ENCODE data around the gene NPHS1. TPM values are rescaled to one million over a fixed set of nuclear protein-coding genes. Genes with fewer than 3 reads are reported as not detected.

Gene NPHS1
- total RNA-seq, 1 experiment from 2014 or later: not detected

- ChIA-PET POLR2A (interaction anchor here (0.6 kb wide), 1 partner anchor 229 kb away, joined by 3 read pairs; no protein-coding TSS in a partner anchor), CTCF (interaction anchor here (1.4 kb wide), 1 partner anchor 47 kb away, joined by 6 read pairs; no protein-coding TSS in a partner anchor)
- peaks cover 3% of the 10 kb centered on the region for H3K27me3 Mint-ChIP-seq (ENCODE audit: insufficient read depth, unreplicated experiment)
- intact Hi-C loops (cut with micrococcal nuclease; ENCODE audit: unreplicated experiment): no loop called here
- Histone ChIP-seq H3K27me3 (replicated peaks; ENCODE audit: control insufficient read depth, insufficient read depth, low read length) (no peaks in the 10 kb centered on the region), H3K36me3 (ENCODE audit: control insufficient read depth, insufficient read depth, low read length) (no peaks in the 10 kb centered on the region), H3K4me3 (ENCODE audit: low read depth, low read length) (no peak overlapping the region), H3K4me1 (no peaks in the 10 kb centered on the region), H3K9me3 (no peaks in the 10 kb centered on the region)
- H3K27ac Mint-ChIP-seq (ENCODE audit: unreplicated experiment): no peak overlapping the region
- H3K9me3 Mint-ChIP-seq (ENCODE audit: unreplicated experiment): no peaks in the 10 kb centered on the region
- TF ChIP-seq CTCF (IDR thresholded peaks at IDR 0.05; ENCODE audit: insufficient read depth in 1 of 2, low read depth in 1 of 2, low read length in 1 of 2, severe bottlenecking in 1 of 2, unreplicated experiment in 1 of 2): no peak
- H3K4me3 Mint-ChIP-seq (ENCODE audit: unreplicated experiment): no peak overlapping the region
- peaks cover 27% of the 10 kb centered on the region for H3K36me3 Mint-ChIP-seq (ENCODE audit: insufficient read depth, unreplicated experiment)
- DNase-seq: no peak
- peaks cover 10% of the 10 kb centered on the region for H3K4me1 Mint-ChIP-seq (ENCODE audit: low read depth, unreplicated experiment)
- BruUV-seq (replicated peaks): no TSS peak
These were observed 31.6 kb upstream of the NPHS1 start for GRCh38 chr19:35883882-35884281.

GRCh38 chr19:35882114-35882832, 30.0 kb upstream of the NPHS1 start:
- H3K27me3 Mint-ChIP-seq (ENCODE audit: insufficient read depth, unreplicated experiment): peaks cover 13% of the 10 kb centered on the region
- ChIA-PET POLR2A (no interaction called here), CTCF (interaction anchor here (0.6 to 1.7 kb wide), 4 partner anchors 49 to 160 kb away, joined by 3 to 11 read pairs (median 4); no protein-coding TSS in a partner anchor)
- peak in 1 of 2 experiments; percentile 74 for DNase-seq
- H3K27me3 ChIP-seq (replicated peaks; ENCODE audit: control insufficient read depth, insufficient read depth, low read length): 0 out of 2 replicates have a peak, but pooled peaks cover 1% of the 10 kb centered on the region
- H3K4me1 ChIP-seq: no peaks in the 10 kb centered on the region
- no peak overlapping the region for H3K27ac Mint-ChIP-seq (ENCODE audit: unreplicated experiment)
- H3K4me3 Mint-ChIP-seq (ENCODE audit: unreplicated experiment): no peak overlapping the region
- H3K9me3 ChIP-seq: no peaks in the 10 kb centered on the region
- H3K36me3 Mint-ChIP-seq (ENCODE audit: insufficient read depth, unreplicated experiment): peaks cover 15% of the 10 kb centered on the region
- H3K36me3 ChIP-seq (ENCODE audit: control insufficient read depth, insufficient read depth, low read length): no peaks in the 10 kb centered on the region
- intact Hi-C loops (cut with micrococcal nuclease; ENCODE audit: unreplicated experiment): loop anchor here (1.0 kb wide), 1 partner anchor 49 kb away; no protein-coding TSS in a partner anchor
- no peak overlapping the region for H3K4me3 ChIP-seq (ENCODE audit: low read depth, low read length)
- H3K9me3 Mint-ChIP-seq (ENCODE audit: unreplicated experiment): no peaks in the 10 kb centered on the region
- peaks cover 10% of the 10 kb centered on the region for H3K4me1 Mint-ChIP-seq (ENCODE audit: low read depth, unreplicated experiment)
- TF ChIP-seq CTCF (IDR thresholded peaks at IDR 0.05; ENCODE audit: insufficient read depth in 1 of 2, low read depth in 1 of 2, low read length in 1 of 2, severe bottlenecking in 1 of 2, unreplicated experiment in 1 of 2): peak; percentile 46 to 55
- BruUV-seq (replicated peaks): no TSS peak

- no TSS peak for BruUV-seq (replicated peaks)
- ChIA-PET CTCF (interaction anchor here (0.6 to 2.2 kb wide), 5 partner anchors 10 to 82 kb away, joined by 3 to 14 read pairs (median 4); no protein-coding TSS in a partner anchor), POLR2A (interaction anchor here (1.0 to 1.1 kb wide), 2 partner anchors 51 to 232 kb away, joined by 3 to 4 read pairs; no protein-coding TSS in a partner anchor)
- no peak overlapping the region for H3K4me3 Mint-ChIP-seq (ENCODE audit: unreplicated experiment)
- DNase-seq: peak; percentile 91 to 95
- Histone ChIP-seq H3K4me1 (no peaks in the 10 kb centered on the region), H3K9me3 (no peaks in the 10 kb centered on the region), H3K36me3 (ENCODE audit: control insufficient read depth, insufficient read depth, low read length) (no peaks in the 10 kb centered on the region), H3K4me3 (ENCODE audit: low read depth, low read length) (no peak overlapping the region), H3K27me3 (replicated peaks; ENCODE audit: control insufficient read depth, insufficient read depth, low read length) (peaks cover 1% of the 10 kb centered on the region; the same call in 1 of the 2 replicates)
- intact Hi-C loops (cut with micrococcal nuclease; ENCODE audit: unreplicated experiment): loop anchor here (1.0 kb wide), 1 partner anchor 11 kb away; no protein-coding TSS in a partner anchor
- H3K27ac Mint-ChIP-seq (ENCODE audit: unreplicated experiment): no peak overlapping the region
- H3K27me3 Mint-ChIP-seq (ENCODE audit: insufficient read depth, unreplicated experiment): peaks cover 21% of the 10 kb centered on the region
- no peak for TF ChIP-seq CTCF (IDR thresholded peaks at IDR 0.05; ENCODE audit: insufficient read depth in 1 of 2, low read depth in 1 of 2, low read length in 1 of 2, severe bottlenecking in 1 of 2, unreplicated experiment in 1 of 2)
- H3K9me3 Mint-ChIP-seq (ENCODE audit: unreplicated experiment): no peaks in the 10 kb centered on the region
- peaks cover 9% of the 10 kb centered on the region for H3K36me3 Mint-ChIP-seq (ENCODE audit: insufficient read depth, unreplicated experiment)
- peaks cover 10% of the 10 kb centered on the region for H3K4me1 Mint-ChIP-seq (ENCODE audit: low read depth, unreplicated experiment)
These were observed 27.5 kb upstream of the NPHS1 start for GRCh38 chr19:35879770-35880317.

Measured in Caco-2 (cell line).